A673 (cell line): ENCODE data around the gene IQCN. TPM values are rescaled to one million over a fixed set of nuclear protein-coding genes. Genes with fewer than 3 reads are reported as not detected.
A peak's percentile ranks its signal among the peaks of the same experiment; 100 is the strongest.

Experiments used
- BruUV-seq: library from RNA; stranded (reverse); fragments of 400-500 nt; replicated peaks from 2 replicates; lab custom pipeline; 2021; lab: Mats Ljungman, UMichigan
- CTCF ChIA-PET: fragments of 300-600 bp; sonication (Branson Sonifier 250); formaldehyde crosslinking; loops from one replicate; lab custom pipeline; 2022; ENCODE audit warnings: antibody characterized with exemption; lab: Charles Lee
- POLR2A ChIA-PET: fragments of 300-600 bp; sonication (Branson Sonifier 250); formaldehyde crosslinking; loops from one replicate; lab custom pipeline; 2022; ENCODE audit warnings: antibody characterized with exemption; ENCODE audit not compliant: low non-redundant PET; lab: Charles Lee
- DNase-seq: peaks from one replicate; pipeline ENCODE4 v3.0.0-alpha.2; 2015; ENCODE audit warnings: low spot score
- H3K27ac ChIP-seq: fragments of 200-600 bp; sonication (generic); 2 replicates; pipeline ENCODE4 v1.5.1; 2016; ENCODE audit warnings: mixed run types, low read depth, mild to moderate bottlenecking, mixed read lengths, antibody characterized with exemption, low read length; ENCODE audit not compliant: poor library complexity, severe bottlenecking
- H3K27me3 ChIP-seq: fragments of 200-600 bp; sonication (generic); replicated peaks from 2 replicates; pipeline ENCODE4 v1.6.1; 2017; ENCODE audit warnings: mixed run types, low read depth, mild to moderate bottlenecking, mixed read lengths, antibody characterized with exemption, low read length; ENCODE audit not compliant: insufficient read depth, poor library complexity
- H3K36me3 ChIP-seq: fragments of 200-600 bp; sonication (generic); 2 replicates; pipeline ENCODE4 v1.6.1; 2016; ENCODE audit warnings: mixed run types, mild to moderate bottlenecking, mixed read lengths, antibody characterized with exemption, low read length; ENCODE audit not compliant: insufficient read depth, poor library complexity, severe bottlenecking
- H3K4me1 ChIP-seq: fragments of 200-600 bp; sonication (generic); 2 replicates; pipeline ENCODE4 v1.6.1; 2017; ENCODE audit warnings: mixed run types, mild to moderate bottlenecking, mixed read lengths, antibody characterized with exemption, low read length; ENCODE audit not compliant: insufficient read depth, poor library complexity, severe bottlenecking
- H3K4me3 ChIP-seq: fragments of 200-600 bp; sonication (generic); 2 replicates; pipeline ENCODE4 v1.5.1; 2016; ENCODE audit warnings: low read depth, mixed run types, mild to moderate bottlenecking, mixed read lengths, low read length; ENCODE audit not compliant: poor library complexity, severe bottlenecking
- H3K9me3 ChIP-seq: fragments of 200-600 bp; sonication (generic); 2 replicates; pipeline ENCODE4 v1.6.1; 2016; ENCODE audit warnings: mixed run types, low read depth, mild to moderate bottlenecking, mixed read lengths, antibody characterized with exemption, low read length; ENCODE audit not compliant: poor library complexity, severe bottlenecking
- CTCF ChIP-seq: fragments of 300-800, 200-600 bp; sonication (generic); conservative IDR thresholded peaks from 2 replicates; pipeline ENCODE4 v1.5.1; 2017; ENCODE audit warnings: low read depth, mild to moderate bottlenecking, antibody characterized with exemption, low read length, moderate library complexity, mixed read lengths
- EZH2 ChIP-seq: fragments of 200-600 bp; sonication (generic); IDR thresholded peaks from 2 replicates; pipeline ENCODE4 v1.6.1; 2017; ENCODE audit warnings: borderline replicate concordance, low read depth, mild to moderate bottlenecking, mixed read lengths, antibody characterized with exemption, low read length; ENCODE audit not compliant: poor library complexity, severe bottlenecking
- intact Hi-C: fragments of 100-400 bp; cut with micrococcal nuclease; formaldehyde crosslinking; loops from one replicate; pipeline ENCODE4 v1.10.0; 2022; ENCODE audit not compliant: unreplicated experiment
- total RNA-seq: library from RNA; stranded (reverse); gene quantifications from 2 replicates; pipeline ENCODE4 v1.2.3, GENCODE V29; 2021

IQCN gene
- total RNA-seq, 1 experiment from 2014 or later: 10.2 TPM

GRCh38 chr19:18308051-18308947 is 34.0 kb upstream of the IQCN start:
- POLR2A ChIA-PET: no interaction called here
- BruUV-seq: no TSS peak
- Histone ChIP-seq H3K4me3 (no peak overlapping the region), H3K27ac (peak overlapping the region; percentile 37), H3K4me1 (peaks cover 17% of the 10 kb centered on the region), H3K36me3 (peaks cover 41% of the 10 kb centered on the region), H3K27me3 (no peaks in the 10 kb centered on the region), H3K9me3 (no peaks in the 10 kb centered on the region)
- CTCF ChIA-PET: no interaction called here
- intact Hi-C loops: no loop called here
- no peak for TF ChIP-seq EZH2
- no peak for TF ChIP-seq CTCF
- no peak for DNase-seq

DNA sequence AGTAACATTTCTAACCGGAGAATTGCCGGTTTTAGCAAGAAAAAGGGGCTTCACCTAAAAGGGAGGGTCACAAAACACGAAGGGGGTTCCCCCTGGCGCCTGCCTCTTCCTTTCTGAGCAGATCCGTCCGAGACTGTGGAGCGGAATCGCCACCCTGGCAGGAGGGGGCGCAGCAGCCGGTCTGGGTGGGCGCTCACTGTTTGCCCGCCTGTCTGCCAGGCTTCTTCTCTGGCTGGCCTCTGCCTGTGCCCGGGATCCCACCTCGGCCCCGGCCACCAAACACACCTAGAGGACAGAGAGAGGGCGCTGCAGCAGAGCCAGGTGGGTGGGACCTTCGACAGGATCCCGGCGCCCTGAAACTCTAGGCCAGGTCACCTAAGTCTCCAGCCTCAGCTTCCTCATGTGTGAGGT is 33.0 kb upstream of the IQCN start:
- no peak for DNase-seq
- BruUV-seq: no TSS peak
- Histone ChIP-seq H3K4me1 (peaks cover 17% of the 10 kb centered on the region), H3K9me3 (no peaks in the 10 kb centered on the region), H3K4me3 (no peak overlapping the region), H3K27me3 (no peaks in the 10 kb centered on the region), H3K36me3 (peaks cover 37% of the 10 kb centered on the region), H3K27ac (peak overlapping the region; percentile 37)
- intact Hi-C loops: no loop called here
- POLR2A ChIA-PET: no interaction called here
- CTCF ChIA-PET: no interaction called here
- TF ChIP-seq CTCF (no peak), EZH2 (no peak)

DNA sequence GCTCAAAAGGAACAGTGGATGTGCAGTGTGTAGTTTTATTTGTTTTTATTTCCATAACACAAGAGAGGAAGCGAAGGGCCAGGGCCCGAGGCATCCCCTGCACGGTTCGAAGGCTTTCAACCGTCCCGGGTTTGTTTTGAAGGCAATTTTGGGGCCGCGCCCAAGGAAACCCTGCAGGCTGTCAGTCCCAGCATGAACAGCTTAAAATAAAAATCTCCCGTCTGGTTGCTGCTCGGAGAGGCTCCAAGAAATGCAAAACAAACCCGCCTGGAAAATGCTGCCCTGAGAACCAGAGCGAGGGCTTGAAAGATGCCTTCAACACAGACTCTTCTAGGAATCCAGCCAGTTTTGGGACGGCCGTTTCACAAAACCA is 32.6 kb upstream of the IQCN start:
- POLR2A ChIA-PET: no interaction called here

More for the DNA sequence above, 32.6 kb upstream of the IQCN start:
- Histone ChIP-seq H3K4me1 (peaks cover 17% of the 10 kb centered on the region), H3K36me3 (peaks cover 33% of the 10 kb centered on the region), H3K9me3 (no peaks in the 10 kb centered on the region), H3K4me3 (no peak overlapping the region), H3K27ac (no peak overlapping the region), H3K27me3 (no peaks in the 10 kb centered on the region)
- CTCF ChIA-PET: no interaction called here
- TF ChIP-seq EZH2 (no peak), CTCF (no peak)
- BruUV-seq: TSS peak; percentile 96
- intact Hi-C loops: no loop called here
- DNase-seq: no peak
